Ishikawa (cell line): ENCODE results near the gene UAP1L1.

Experiments used
- CEBPB ChIP-seq: IDR thresholded peaks from 2 replicates; pipeline ENCODE4 v1.6.1; 2012
- CREB1 ChIP-seq: IDR thresholded peaks from 2 replicates; pipeline ENCODE4 v1.6.1; 2012; ENCODE audit warnings: low read depth
- EGR1 ChIP-seq: IDR thresholded peaks from 2 replicates; pipeline ENCODE4 v1.6.1; 2012
- EP300 ChIP-seq: IDR thresholded peaks from 2 replicates; pipeline ENCODE4 v1.6.1; 2012; ENCODE audit warnings: borderline replicate concordance
- FOXM1 ChIP-seq: IDR thresholded peaks from 2 replicates; pipeline ENCODE4 v1.6.1; 2012; ENCODE audit warnings: low read depth, borderline replicate concordance
- NFIC ChIP-seq: IDR thresholded peaks from 2 replicates; pipeline ENCODE4 v1.6.1; 2012
- TAF1 ChIP-seq: IDR thresholded peaks from 2 replicates; pipeline ENCODE4 v1.6.1; 2012; ENCODE audit warnings: low read depth, mild to moderate bottlenecking
- TCF12 ChIP-seq: IDR thresholded peaks from 2 replicates; pipeline ENCODE4 v1.6.1; 2012; ENCODE audit warnings: low read depth
- TEAD4 ChIP-seq: IDR thresholded peaks from 2 replicates; pipeline ENCODE4 v1.6.1; 2012
- YY1 ChIP-seq: IDR thresholded peaks from 2 replicates; pipeline ENCODE4 v1.6.1; 2012; ENCODE audit warnings: low read depth
- ZBTB7A ChIP-seq: IDR thresholded peaks from 2 replicates; pipeline ENCODE4 v1.6.1; 2012; ENCODE audit warnings: low read depth
- TF ChIP-seq, protein P1 (sequence below): IDR thresholded peaks from 2 replicates; pipeline ENCODE4 v1.6.1; 2012; ENCODE audit warnings: low read depth, mild to moderate bottlenecking
- TF ChIP-seq, protein P2 (sequence below): IDR thresholded peaks from 2 replicates; pipeline ENCODE4 v1.6.1; 2012
- TF ChIP-seq, protein P3 (sequence below): IDR thresholded peaks from 2 replicates; pipeline ENCODE4 v1.6.1; 2012

UAP1L1 gene

DNA sequence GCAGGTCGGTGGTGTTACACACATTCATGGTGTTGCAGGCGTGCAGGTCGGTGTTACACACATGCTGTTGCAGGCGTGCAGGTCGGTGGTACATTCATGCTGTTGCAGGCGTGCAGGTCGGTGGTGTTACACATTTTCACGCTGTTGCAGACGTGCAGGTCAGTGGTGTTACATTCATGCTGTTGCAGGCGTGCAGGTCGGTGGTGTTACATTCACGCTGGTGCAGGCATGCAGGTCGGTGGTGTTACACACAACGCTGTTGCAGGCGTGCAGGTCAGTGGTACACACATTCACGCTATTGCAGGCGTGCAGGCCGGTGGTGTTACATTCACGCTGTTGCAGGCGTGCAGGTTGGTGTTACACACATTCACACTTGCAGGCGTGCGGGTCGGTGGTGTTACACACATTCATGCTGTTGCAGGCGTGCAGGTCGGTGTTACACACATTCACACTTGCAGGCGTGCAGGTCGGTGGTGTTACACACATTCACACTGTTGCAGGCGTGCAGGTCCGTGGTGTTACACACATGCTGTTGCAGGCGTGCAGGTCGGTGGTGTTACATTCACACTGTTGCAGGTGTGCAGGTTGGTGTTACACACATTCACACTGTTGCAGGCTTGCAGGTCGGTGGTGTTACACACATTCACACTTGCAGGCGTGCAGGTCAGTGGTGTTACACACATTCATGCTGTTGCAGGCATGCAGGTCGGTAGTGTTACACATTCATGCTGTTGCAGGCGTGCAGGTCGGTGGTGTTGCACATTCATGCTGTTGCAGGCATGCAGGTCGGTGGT, 26.1 kb downstream of the UAP1L1 start:
- TF ChIP-seq CEBPB = no peak
- no peak for TF ChIP-seq NFIC
- TF ChIP-seq, protein P1, sequence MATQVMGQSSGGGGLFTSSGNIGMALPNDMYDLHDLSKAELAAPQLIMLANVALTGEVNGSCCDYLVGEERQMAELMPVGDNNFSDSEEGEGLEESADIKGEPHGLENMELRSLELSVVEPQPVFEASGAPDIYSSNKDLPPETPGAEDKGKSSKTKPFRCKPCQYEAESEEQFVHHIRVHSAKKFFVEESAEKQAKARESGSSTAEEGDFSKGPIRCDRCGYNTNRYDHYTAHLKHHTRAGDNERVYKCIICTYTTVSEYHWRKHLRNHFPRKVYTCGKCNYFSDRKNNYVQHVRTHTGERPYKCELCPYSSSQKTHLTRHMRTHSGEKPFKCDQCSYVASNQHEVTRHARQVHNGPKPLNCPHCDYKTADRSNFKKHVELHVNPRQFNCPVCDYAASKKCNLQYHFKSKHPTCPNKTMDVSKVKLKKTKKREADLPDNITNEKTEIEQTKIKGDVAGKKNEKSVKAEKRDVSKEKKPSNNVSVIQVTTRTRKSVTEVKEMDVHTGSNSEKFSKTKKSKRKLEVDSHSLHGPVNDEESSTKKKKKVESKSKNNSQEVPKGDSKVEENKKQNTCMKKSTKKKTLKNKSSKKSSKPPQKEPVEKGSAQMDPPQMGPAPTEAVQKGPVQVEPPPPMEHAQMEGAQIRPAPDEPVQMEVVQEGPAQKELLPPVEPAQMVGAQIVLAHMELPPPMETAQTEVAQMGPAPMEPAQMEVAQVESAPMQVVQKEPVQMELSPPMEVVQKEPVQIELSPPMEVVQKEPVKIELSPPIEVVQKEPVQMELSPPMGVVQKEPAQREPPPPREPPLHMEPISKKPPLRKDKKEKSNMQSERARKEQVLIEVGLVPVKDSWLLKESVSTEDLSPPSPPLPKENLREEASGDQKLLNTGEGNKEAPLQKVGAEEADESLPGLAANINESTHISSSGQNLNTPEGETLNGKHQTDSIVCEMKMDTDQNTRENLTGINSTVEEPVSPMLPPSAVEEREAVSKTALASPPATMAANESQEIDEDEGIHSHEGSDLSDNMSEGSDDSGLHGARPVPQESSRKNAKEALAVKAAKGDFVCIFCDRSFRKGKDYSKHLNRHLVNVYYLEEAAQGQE = no peak
- TF ChIP-seq EP300 = no peak
- TF ChIP-seq YY1 = no peak
- TF ChIP-seq, protein P2, sequence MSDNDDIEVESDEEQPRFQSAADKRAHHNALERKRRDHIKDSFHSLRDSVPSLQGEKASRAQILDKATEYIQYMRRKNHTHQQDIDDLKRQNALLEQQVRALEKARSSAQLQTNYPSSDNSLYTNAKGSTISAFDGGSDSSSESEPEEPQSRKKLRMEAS = no peak
- TF ChIP-seq, protein P3, sequence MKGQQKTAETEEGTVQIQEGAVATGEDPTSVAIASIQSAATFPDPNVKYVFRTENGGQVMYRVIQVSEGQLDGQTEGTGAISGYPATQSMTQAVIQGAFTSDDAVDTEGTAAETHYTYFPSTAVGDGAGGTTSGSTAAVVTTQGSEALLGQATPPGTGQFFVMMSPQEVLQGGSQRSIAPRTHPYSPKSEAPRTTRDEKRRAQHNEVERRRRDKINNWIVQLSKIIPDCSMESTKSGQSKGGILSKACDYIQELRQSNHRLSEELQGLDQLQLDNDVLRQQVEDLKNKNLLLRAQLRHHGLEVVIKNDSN = no peak
- TF ChIP-seq TCF12 = no peak
- no peak for TF ChIP-seq ZBTB7A
- TF ChIP-seq TAF1 = no peak
- TF ChIP-seq FOXM1 = no peak
- TF ChIP-seq CREB1 = no peak

DNA sequence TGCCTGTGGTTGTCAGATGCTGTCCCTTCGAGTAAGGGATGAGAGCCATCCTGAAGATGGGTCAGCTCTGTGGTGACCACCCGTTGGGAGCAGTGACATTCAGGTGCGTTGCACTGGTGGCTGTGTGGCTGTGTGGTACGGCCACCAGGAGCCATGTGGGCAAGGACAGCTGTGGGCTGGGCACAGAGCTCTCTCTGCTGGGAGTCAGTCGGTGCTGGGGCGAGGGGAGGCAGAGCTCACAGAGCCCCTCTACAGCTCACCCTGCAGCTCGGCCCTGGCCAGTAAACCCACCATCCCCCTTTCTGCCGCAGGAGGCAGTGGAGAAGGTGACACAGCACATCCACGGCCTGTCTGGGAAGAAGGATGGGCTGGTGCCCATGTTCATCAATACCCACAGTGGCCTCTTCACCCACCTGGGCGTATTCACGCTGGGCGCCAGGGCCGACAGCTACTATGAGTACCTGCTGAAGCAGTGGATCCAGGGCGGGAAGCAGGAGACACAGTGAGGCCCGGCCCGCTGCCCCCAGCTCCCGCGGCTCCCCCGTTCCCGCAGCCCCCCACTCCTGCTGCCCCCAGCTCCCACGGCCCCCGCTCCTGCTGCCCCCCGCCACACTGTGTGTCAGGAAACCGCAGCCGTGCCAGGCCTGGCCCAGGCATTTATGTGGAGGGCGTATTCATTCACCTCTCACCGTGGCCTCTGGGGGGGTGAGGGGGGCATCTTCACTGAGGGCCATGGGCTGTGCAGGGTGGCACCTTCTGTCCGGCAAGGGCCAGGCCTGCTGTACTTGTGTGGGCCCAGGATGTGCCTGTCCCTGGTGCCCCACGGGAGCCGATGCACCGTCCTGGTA, 28.7 kb downstream of the UAP1L1 start:
- TF ChIP-seq, protein P3 = no peak
- TF ChIP-seq, protein P1 = no peak
- TF ChIP-seq CREB1 (no peak), CEBPB (no peak), TCF12 (no peak)

DNA sequence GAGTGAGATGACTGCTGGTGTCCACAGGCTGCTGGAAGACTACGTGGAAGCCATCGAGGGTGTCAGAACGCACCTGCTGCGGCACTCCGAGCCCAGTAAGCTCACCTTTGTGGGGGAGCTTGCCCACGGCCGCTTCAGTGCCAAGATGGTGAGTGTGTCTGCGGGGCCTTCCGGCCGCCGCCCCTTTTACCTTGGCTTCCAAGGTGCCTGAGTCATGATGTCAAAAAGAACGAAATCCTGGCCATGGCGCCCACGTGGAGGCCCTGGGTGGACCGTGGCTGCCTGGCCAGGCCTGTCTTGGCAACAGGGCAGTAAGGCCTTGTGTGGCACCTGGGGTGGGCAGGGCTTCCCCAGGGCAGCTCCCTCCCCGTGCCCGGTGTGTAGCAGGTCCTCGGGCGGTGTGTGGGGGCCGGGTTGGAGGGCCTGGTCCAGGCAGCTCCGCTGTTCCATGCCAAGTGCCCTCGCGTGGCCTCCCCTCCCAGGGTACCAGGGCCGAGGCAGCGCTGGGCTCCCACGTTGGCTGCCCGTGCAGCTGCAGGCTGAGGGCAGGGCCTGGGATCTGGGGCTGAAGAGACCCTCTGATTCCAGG, 29.4 kb downstream of the UAP1L1 start:
- TF ChIP-seq, protein P3 = no peak
- no peak for TF ChIP-seq TEAD4
- no peak for TF ChIP-seq YY1
- TF ChIP-seq EGR1 = no peak
- no peak for TF ChIP-seq EP300
- no peak for TF ChIP-seq NFIC
- TF ChIP-seq, protein P2 = no peak
- TF ChIP-seq ZBTB7A = no peak
- no peak for TF ChIP-seq CREB1
- TF ChIP-seq, protein P1 = no peak
- no peak for TF ChIP-seq TAF1
- TF ChIP-seq FOXM1 = no peak
